EL (cell line): Measurements from ENCODE around the gene FBRSL1.
"Not testable (repeated sequence)": the region's sequence is repeated elsewhere in the genome, so short reads cannot be mapped to it uniquely, and the experiment has no call there.

Experiments used
- DNase-seq: peaks from one replicate; pipeline ENCODE4 v3.0.0-alpha.2; 2016

The FBRSL1 gene

DNA sequence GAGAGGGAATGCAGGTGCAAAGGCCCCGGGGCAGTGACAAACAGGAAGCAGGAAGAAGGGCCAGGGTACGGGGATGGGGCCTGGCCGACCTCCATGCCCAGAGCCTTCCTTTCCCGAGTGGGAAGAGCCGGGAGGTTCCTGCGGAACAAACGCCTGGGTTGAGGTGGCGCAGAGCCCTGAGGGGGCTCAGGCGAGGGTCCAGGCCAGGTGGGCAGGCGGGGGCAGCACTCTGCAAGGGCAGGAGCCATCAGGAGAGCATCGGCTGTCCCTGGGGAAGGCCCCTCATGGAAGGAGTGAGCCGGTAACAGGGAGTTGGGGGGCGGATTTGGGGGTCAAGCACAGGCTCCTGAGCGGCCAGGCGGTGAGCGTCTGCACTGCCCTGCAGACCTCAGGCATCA is 18.1 kb upstream of the FBRSL1 start:
- no peak for DNase-seq

DNA sequence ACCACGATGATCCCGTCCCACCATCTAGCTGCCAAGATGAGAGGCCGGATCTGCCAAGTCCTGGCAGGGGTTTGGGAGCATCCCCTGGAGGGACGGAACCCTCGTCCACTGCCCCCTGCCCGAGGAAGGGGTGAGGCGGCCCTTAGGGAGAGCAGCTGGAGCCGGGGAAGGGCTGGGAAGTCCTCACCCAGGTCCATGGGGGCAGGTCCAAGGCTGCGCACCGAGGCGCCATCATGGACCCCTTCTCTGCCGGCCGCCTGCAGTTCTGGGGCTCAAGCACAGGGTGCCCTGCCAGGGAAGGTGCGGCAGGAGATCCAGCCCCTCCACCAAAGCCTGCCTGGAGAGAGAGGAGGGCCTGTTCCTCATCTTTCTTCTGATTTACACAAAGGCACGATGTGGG is 17.6 kb upstream of the FBRSL1 start:
- no peak for DNase-seq

DNA sequence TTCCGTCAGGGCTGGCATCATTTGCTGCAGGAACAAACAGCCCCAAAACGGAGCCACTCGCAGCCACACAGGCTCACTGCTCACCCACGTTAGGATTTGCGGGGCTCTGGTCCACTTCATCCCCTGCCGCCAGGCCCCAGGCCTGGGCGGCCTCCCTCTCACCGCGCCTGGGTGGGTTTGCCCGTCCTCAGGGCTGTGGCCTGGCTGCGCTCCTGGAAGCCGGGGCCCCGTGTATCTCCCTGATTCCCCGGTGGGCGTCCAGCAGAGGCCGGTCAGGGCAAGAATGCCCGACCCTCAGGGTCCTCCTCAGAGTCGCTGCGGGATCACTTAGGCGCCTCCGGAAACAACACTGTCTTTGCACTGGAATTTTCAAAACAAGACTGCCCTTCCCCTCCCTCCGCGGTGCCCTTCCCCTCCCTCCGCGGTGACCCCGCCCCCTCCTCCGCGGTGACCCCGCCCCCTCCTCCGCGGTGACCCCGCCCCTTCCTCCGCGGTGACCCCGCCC is 15.7 kb upstream of the FBRSL1 start:
- DNase-seq, result no peak

DNA sequence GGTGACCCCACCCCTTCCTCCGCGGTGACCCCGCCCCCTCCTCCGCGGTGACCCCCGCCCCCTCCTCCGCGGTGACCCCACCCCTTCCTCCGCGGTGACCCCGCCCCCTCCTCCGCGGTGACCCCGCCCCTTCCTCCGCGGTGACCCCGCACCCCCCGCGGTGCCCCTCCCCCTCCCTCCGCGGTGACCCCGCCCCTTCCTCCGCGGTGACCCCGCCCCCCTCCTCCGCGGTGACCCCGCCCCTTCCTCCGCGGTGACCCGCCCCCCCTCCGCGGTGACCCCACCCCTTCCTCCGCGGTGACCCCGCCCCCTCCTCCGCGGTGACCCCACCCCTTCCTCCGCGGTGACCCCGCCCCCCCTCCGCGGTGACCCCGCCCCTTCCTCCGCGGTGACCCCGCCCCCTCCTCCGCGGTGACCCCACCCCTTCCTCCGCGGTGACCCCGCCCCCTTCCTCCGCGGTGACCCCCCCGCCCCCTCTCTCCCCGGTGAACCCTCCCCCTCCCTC is 15.1 kb upstream of the FBRSL1 start:
- DNase-seq, result not testable (repeated sequence)

DNA sequence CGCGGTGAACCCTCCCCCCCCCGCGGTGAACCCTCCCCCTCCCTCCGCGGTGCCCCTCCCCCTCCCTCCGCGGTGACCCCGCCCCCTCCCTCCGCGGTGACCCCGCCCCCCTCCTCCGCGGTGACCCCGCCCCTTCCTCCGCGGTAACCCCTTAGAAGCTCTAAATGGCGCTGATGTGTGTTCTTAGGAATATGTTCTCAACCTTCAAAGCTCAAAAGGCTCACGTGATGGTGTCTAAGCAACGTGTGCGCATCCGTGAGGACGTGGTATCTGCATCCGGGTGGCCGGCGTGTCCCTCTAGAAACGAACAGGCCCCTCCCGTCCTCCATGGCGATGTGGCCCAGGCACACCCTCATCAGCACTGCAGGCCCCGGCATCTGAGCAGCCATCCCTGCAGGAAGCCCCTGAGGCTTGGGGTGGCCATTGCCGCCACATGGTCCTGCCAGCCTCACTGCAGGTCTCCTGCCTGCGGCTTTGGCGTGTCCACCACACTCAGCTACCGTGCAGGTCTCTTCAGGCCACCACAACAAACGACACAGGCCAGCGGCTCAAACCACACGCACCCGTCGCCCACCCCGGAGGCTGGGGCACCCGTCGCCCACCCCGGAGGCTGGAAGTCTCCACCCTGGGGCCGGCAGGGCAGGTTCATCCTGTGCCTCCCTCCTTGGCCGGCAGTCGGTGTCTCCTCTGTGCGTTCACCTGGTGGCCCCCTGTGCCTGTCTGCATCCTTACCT is 14.5 kb upstream of the FBRSL1 start:
- DNase-seq, result no peak

DNA sequence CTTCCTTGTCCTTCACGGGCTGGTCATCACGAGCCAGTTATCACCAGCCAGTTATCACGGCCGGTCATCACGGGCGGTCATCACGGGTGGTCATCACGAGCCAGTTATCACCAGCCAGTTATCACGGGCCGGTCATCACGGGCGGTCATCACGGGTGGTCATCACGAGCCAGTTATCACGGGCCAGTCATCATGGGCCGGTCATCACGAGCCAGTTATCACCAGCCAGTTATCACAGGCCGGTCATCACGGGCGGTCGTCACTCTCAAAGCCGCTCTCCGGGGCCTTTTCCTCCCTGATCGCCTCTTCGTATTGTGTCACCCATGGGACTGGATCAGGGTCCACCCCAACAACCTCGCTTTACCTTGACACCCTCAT is 13.9 kb upstream of the FBRSL1 start:
- DNase-seq, result no peak

DNA sequence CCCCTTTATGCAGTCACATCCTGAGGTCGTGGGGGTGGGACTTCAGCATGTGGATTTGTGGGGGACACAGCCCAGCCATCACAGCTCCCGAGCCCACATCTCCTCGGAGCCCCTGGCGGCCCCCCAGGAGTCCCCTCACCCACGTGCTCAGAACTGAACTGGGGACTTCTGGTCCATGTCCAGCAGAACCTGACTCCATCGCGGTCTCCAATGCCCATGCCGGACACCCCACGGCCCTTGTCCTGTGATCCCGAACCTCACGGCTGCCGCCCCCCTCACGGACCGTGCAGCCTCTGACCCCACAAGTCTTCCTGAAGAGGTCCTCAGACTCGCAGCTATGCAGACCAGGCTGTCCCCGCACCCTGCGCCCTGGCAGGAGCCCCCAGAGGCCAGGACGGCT is 13.5 kb upstream of the FBRSL1 start:
- no peak for DNase-seq

DNA sequence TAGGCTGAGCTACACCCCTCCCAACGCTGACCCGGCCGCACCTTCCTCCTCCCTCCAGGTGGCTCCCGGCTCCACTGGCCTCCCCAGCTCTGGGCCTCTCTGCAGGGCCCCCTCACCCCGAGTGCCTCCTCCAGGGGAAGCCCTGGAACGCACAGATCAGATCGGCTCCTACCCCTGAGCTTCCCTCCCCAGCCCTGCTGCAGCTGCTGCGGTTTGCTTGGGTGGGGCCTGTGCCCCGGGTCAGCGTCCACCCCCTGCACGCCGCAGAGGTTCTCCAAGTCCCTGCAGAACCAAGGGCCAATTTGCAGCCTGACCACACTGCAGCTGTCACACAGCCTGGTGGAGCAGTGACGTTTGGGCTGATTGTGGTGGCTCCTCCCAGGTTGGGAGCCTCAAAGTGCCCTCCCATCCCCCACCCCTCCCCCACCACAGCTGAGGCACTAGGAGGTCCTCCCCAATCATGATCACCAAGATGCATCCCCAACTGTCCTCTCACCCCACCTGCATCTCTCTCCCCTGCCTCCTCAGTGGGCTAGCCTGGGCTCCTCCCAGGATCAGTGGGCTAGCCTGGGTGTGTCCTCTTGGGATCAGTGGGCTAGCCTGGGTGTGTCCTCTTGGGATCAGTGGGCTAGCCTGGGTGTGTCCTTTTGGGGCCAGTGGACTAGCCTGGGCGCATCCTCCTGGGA is 12.8 kb upstream of the FBRSL1 start:
- DNase-seq, result no peak

DNA sequence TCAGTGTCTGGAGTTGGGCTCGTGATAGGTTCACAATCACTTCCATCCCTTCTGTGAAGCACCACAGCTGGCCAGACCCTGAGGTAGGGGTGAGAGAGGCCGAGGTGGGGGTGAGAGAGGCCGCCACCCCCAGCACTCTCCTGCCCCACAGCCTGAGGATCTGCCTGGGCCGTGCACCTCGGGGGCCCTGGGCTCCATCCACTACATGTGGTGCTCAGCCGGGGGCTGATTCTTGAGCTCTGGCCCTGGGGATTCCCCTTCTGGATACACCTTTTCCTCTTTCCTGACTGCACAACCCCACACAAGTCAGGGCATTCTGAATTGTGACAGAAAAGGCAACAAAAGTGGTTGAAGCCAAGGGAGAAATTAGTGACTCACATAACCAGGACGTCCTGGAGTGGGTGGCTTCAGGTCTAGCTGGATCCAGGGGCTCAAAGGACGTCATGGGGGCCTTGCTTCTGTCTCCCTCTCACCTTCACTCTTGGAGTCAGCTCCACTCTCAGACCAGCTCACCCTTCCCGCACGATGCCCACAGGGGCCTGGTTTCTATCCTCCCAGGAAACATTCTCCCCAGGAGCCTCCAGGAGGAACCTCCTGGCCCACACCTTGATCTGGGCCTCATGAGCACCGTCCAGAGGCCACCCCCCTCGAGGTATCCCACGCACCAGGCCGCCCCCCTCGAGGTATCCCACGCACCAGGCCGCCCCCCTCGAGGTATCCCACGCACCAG is 12.1 kb upstream of the FBRSL1 start:
- no peak for DNase-seq

DNA sequence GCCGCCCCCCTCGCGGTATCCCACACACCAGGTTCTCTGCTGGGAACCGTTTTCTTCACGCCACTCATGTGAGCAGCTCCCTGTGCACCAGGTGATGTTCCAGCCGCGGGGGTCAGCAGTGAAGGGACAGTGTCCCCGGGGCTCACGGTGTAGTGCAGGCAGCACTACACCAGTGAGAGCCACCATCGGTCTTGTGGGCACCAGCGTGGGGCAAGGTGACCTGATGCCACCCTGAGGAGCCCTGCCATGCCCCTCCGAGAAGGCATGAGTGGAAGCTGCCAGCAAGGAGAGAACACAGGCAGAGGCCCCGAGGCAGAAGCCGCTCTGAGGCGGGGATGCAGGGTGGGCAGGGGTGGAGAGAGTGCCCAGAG is 11.5 kb upstream of the FBRSL1 start:
- DNase-seq, result no peak

DNA sequence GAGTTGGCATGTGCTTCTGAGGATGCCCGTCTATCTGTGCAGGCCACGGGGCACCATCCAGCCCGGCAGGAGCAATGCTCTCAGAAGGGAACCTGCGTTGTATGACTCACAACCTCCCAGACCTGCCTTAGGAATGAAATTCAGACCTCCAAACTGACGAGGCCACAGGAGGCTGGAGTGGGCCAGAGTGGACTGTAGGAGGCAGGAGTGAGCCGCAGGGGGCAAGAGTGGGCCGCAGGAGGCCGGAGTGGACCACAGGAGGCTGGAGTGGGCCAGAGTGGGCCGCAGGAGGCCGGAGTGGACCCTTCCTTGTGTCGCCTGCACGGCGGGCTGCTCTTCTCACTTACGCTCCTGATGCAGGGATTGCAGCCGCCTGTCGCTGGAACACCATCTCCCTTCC is 11.1 kb upstream of the FBRSL1 start:
- no peak for DNase-seq

DNA sequence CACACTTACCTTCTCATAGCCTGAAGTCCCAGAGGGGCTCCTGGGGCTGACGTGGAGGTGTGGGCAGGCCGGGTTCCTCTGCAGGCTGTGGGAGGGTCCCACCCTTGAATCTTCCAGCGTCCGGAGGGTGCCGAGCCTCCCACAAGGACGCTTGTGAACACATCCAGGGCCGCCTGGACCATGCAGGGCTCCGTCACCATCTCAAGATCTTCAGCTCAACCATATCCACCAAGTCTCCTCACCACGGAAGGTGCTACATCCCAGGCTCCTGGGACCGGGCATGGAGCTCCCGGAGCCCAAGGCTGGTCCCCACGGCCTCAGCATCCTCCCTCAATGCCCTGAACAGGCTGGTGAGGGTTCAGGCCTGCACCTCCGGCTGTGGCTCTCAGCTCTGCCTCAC is 10.7 kb upstream of the FBRSL1 start:
- DNase-seq, result no peak

DNA sequence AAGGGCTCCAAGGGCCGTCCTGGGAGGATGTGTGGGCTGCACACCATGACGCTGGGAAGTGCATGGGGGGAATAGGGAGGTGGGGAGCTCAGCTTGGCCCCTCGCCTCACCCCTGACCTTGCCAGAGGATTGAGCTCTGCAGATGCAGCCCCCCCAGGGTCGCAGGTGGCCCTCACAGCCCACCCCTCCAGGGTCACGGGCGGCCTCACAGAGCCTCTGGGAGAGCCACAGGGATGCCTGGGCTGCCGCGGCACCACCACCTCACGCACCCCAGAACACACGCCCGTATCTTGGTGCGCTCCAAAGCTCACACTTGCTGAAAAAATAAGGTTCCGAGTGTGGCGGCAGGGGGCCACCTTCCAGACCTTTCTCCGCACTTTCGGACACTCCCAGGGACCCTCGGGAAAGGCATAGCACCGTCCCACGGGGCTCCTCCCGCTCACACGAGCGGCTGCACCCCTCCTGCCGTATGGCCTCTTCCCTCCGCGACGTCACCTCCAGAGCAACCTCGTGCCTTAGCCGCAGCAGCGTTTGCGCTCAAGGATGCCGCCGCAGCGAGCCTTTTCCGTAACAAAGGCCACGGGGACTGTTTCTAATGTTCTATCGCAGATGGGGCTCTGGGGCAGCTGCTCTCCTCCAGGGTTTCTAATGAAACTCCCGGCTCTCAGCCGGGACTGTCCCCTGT is 9.9 kb upstream of the FBRSL1 start:
- no peak for DNase-seq

DNA sequence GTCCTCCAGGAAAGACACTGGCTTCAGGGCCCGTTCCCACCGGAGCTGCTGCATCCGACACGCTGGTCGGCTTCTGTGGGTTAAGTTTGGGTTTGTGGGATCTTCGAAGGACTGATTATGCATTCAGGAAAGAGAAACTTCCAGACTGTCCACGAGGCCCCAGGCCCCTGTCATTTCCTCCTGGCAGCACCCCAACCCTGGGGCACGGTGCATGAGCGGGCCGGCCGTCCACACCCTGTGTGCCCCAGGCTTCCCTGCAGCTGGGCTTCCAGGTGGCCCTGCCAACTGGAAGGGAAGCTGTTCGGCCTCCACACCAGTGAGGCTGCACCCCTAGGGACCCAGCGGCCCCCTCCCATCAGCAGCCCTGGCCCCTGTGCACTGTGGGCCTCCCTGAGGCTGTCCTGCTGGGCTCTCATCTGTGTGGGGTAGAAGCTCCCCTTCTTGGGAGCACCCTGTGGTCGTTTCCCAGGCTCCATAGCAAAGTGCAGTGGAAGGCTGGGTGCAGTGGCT is 9.3 kb upstream of the FBRSL1 start:
- no peak for DNase-seq

DNA sequence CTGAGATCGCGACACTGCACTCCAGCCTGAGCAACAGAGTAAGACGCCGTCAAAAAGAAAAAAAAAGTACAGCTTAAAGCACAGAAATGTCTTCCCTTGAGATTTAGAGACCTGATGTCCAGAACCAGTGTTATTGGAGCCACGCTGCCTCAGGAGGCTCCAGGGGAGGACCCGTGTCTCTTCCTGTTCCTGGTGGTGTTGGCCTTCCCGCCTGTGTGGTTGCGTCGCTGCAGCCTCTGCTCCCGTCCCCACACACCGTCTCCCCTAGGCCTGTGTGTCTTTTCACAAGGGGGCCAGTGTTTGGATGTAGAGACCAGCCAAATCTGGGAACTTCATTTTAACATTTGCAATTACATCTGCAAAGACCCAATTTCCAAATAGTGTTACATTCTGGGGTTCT is 8.6 kb upstream of the FBRSL1 start:
- DNase-seq, result no peak

DNA sequence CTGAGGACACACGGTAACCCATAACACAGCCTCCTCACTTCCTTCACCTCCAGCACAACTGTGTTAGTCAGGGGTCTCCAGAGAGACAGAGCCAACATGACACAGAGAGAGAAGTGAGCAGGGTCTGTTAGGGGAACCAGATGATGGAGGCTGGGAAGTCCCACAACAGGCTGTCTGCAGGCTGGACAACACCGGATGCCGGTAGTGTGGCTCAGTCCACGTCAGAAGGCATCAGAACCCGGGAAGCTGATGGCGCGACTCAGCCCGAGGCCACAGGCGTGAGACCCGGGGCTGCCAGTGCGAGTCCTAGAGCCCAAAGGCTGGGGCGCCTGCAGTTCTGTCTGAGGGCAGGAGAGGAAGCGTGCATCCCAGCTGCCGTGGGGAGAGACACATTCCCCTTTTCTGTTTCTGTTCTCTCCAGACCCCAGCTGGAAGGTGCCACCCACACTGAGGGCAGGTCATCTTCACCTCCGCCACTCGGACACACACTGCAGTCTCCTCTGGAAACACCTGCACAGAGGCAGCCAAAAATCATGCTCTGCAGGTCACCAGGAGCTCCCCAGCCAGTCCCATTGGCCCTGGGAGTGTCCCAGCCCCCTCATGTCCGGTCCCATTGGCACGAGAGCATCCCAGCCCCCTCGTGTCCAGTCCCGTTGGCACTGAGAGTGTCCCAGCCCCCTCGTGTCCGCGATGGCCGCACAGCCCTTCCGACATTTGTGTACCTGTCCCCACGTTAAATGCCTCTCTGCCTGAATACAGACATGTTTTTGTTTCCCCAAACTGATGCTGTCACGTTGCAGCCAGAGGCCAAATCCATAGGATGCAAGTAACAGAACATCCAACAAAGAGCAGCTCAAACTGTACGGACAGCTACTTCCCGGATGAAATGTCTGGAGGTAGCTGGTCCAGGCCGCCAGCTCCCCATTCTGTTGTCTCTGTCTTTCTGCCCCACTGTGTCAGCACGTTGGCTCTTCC is 7.9 kb upstream of the FBRSL1 start:
- DNase-seq, result no peak

DNA sequence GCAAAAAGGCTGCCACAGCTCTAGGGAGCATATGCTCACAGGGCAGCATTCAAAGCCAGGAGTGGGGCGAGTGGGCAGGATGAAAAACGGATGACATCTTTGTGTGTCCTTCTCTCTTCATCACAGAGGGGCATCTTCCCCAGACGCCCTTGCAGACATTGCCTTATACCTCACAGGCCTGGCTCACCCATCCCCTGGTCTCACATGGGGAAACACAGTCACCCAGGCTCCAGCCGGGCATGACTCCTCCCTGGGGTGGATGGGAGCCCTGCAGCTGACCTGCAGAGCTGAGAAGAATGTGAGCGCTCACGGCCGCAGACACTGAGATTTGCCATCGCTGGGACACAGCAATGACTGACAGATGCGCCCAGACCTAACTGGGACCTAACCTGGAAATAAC is 7.2 kb upstream of the FBRSL1 start:
- DNase-seq, result no peak

DNA sequence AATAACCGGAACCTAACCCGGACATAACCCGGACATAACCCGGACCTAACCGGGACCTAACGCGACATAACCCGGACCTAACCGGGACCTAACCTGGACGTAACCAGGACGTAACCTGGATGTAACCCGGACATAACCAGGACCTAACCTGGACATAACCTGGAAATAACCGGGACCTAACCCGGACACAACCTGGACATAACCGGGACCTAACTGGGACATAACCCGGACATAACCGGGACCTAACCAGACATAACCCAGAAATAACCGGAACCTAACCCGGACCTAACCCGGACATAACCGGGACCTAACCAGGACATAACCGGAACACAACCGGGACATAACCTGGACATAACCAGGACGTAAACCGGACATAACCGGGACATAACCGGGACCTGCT is 6.7 kb upstream of the FBRSL1 start:
- no peak for DNase-seq

DNA sequence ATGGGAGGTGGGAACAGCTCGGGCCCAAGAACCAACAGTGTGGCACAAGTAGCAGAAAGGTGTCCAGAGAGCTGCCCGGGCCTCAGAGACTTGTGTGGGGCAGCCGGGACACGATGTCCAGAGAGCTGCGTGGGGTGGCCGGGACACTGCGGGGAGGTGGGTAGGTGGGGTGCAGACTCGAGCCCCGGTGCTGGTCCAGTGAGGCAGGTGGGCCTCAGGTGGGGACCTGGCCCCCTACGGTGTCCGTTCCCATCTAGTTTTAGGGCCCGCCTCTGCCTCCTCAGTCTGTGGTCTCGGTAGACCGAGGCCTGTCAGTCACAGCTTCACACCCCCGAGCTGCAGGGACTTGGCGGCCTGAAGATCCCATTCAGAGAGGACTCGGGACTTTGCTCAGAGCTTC is 6.3 kb upstream of the FBRSL1 start:
- no peak for DNase-seq

DNA sequence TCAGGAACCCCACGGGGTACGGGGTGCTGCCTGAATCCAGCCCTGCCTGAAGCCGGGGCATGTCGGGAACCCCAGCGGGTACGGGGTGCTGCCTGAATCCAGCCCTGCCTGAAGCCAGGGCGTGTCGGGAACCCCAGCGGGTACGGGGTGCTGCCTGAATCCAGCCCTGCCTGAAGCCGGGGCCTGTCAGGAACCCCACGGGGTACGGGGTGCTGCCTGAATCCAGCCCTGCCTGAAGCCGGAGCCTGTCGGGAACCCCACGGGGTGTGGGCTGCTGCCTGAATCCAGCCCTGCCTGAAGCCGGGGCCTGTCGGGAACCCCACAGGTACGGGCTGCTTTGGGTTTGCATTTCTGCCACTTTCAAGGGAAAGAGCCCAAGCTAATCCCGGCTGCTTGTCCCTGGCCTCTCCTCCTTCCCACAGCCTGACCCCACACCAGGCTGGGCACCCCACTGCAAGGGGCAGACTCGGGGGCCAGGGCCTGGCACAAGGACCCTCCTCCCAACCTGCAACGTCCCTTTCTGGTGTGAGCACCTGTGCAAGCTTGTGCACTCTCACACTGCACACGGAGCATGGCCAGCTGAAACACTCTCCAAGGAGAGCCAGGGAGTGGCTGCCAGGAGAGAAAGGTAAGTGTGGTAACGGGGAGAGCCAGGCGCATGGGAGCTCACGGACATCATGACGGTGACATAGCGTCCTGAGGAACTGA is 5.6 kb upstream of the FBRSL1 start:
- DNase-seq, result no peak

DNA sequence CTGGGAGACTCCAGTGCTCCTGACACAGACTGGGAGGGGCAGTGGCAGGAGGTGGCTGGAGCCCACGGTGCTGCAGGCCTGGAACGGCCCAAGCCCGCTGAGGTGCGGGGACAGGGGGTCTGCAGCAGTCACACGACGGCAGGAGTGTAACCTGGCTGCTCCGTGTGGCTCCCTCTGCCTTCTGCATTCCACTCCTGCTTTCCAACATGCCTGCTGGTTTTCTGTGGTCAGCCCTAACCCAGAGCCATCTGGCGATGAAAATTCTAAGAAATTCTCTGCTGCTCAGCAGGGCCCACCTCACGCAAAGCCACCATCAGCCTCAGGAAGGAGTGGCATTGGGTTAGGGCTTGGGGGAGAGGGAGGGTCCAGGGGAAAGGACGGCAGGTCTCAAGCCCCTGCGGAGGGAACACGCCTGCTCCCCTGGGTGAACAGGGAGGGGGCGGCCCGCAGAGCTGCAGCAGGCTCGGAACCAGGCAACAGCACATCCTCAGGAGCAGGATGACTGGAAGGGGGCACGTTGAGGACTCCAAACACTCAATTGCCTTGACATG is 5.0 kb upstream of the FBRSL1 start:
- no peak for DNase-seq
